HFFc6 (cell line): ENCODE results near the gene WSCD1. TPM values are rescaled to one million over a fixed set of nuclear protein-coding genes. Genes with fewer than 3 reads are reported as not detected.

Source experiments
- DNase-seq: peaks from one replicate; pipeline ENCODE4 v3.0.0-alpha.2; 2018
- H3K27ac Mint-ChIP-seq: 2 replicates; pipeline ENCODE4 v1.8.0; 2020; ENCODE audit warnings: mild to moderate bottlenecking, mixed read lengths
- H3K27me3 Mint-ChIP-seq: 2 replicates; pipeline ENCODE4 v1.8.0; 2021; ENCODE audit warnings: mild to moderate bottlenecking, moderate library complexity, mixed read lengths; ENCODE audit not compliant: insufficient read depth
- H3K36me3 Mint-ChIP-seq: 2 replicates; pipeline ENCODE4 v1.8.0; 2021; ENCODE audit warnings: low read depth, mixed read lengths
- H3K4me1 Mint-ChIP-seq: 2 replicates; pipeline ENCODE4 v1.8.0; 2020; ENCODE audit warnings: low read depth, mixed read lengths
- H3K4me3 Mint-ChIP-seq: 2 replicates; pipeline ENCODE4 v1.8.0; 2020; ENCODE audit warnings: mild to moderate bottlenecking, moderate library complexity, mixed read lengths
- H3K9me3 Mint-ChIP-seq: 2 replicates; pipeline ENCODE4 v1.8.0; 2020; ENCODE audit warnings: mild to moderate bottlenecking, mixed read lengths
- total RNA-seq, 6 experiments: library from RNA; stranded (reverse); fragmentation: NEBNext Ultra II Directional; extraction: Animal tissue kit (Norgen Biotek cat#: 25700); gene quantifications; 2 replicates in 1 of 6; 3 replicates in 5 of 6; pipeline ENCODE4 v1.2.3, GENCODE V29; 2021
- TF ChIP-seq, protein P1 (sequence below): fragments of 200-600 bp; sonication (generic); IDR thresholded peaks from 2 replicates; pipeline ENCODE4 v1.5.0; 2021; ENCODE audit warnings: antibody characterized with exemption, mild to moderate bottlenecking

Gene WSCD1
- total RNA-seq, 6 experiments from 2014 or later, result not detected

DNA sequence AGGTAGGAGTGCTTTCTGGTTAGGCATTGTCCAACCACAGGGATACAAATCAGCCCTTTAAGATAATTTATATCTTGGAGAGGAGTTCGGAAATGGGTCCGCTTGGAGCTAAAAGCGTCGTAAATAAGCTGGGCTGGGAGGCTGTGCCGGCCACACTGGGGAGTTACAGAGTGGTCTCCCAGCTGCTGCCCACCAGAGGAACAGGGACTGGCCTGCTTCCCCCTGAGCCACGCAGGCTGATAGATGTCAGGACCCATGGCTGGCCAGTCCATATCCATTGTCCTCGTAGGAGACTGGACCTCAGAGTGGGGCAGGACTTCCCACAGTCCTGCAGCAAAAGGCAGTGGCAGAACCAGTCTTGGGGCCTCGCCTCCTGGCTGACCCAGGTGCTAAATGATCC, 12.6 kb upstream of the WSCD1 start:
- Mint-ChIP-seq H3K4me3 (no peak overlapping the region), H3K27ac (no peak overlapping the region), H3K4me1 (peaks cover 9% of the 10 kb centered on the region), H3K27me3 (peaks cover 19% of the 10 kb centered on the region; the same call in 1 of the 2 replicates), H3K36me3 (no peaks in the 10 kb centered on the region), H3K9me3 (peaks cover 7% of the 10 kb centered on the region; the same call in 1 of the 2 replicates)
- no peak for DNase-seq
- TF ChIP-seq, protein P1, sequence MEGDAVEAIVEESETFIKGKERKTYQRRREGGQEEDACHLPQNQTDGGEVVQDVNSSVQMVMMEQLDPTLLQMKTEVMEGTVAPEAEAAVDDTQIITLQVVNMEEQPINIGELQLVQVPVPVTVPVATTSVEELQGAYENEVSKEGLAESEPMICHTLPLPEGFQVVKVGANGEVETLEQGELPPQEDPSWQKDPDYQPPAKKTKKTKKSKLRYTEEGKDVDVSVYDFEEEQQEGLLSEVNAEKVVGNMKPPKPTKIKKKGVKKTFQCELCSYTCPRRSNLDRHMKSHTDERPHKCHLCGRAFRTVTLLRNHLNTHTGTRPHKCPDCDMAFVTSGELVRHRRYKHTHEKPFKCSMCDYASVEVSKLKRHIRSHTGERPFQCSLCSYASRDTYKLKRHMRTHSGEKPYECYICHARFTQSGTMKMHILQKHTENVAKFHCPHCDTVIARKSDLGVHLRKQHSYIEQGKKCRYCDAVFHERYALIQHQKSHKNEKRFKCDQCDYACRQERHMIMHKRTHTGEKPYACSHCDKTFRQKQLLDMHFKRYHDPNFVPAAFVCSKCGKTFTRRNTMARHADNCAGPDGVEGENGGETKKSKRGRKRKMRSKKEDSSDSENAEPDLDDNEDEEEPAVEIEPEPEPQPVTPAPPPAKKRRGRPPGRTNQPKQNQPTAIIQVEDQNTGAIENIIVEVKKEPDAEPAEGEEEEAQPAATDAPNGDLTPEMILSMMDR, result no peak

DNA sequence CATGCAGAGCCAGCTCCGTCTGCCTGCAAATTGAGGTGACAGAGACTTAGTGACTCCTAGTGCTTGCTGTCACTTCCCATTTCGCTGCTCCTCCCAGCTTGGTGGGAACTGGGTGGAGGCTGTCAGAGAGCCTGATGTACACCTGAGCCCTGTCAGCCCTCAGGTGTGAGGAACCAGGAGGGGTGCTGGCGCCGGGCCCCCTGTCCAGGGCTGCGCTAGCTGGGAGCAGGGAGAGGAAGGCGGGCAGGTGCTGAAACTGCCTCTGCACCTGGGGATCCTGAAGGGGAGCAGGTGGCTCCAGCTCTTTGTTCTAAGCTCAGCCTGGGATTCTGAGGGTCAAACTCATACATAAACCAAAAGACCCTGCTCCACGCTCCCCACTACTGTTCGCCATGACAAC, 10.8 kb upstream of the WSCD1 start:
- H3K27me3 Mint-ChIP-seq, result peaks cover 23% of the 10 kb centered on the region; the same call in 1 of the 2 replicates
- peaks cover 9% of the 10 kb centered on the region for H3K4me1 Mint-ChIP-seq
- TF ChIP-seq, protein P1, result no peak
- no peak overlapping the region for H3K27ac Mint-ChIP-seq
- H3K9me3 Mint-ChIP-seq, result peaks cover 7% of the 10 kb centered on the region; the same call in 1 of the 2 replicates
- no peak overlapping the region for H3K4me3 Mint-ChIP-seq
- H3K36me3 Mint-ChIP-seq, result no peaks in the 10 kb centered on the region
- DNase-seq, result no peak

DNA sequence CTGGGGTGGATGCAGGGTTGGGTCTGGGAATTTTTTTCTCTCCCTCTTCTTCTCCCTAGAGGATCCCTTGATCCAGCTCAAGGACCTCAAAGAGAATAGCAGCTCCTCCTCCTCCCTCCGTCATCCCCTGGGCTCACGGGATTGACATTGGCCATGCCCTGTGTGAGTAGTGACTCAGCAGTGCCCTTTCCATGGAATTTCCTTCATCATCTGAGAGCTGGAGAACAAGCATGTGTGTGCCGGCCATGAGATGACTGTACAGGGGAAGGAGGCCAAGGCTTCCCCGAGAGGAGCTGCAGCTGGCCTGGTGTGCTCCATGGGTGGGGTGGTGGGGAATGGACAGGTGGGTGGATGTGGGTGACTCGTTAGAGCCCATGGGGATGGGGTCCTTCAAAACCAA, 8.9 kb upstream of the WSCD1 start:
- Mint-ChIP-seq H3K27ac (no peak overlapping the region), H3K27me3 (peaks cover 14% of the 10 kb centered on the region; the same call in 1 of the 2 replicates), H3K9me3 (peaks cover 7% of the 10 kb centered on the region; the same call in 1 of the 2 replicates), H3K36me3 (no peaks in the 10 kb centered on the region), H3K4me1 (peaks cover 9% of the 10 kb centered on the region), H3K4me3 (no peak overlapping the region)
- DNase-seq, result peak; percentile 62
- TF ChIP-seq, protein P1, result no peak

DNA sequence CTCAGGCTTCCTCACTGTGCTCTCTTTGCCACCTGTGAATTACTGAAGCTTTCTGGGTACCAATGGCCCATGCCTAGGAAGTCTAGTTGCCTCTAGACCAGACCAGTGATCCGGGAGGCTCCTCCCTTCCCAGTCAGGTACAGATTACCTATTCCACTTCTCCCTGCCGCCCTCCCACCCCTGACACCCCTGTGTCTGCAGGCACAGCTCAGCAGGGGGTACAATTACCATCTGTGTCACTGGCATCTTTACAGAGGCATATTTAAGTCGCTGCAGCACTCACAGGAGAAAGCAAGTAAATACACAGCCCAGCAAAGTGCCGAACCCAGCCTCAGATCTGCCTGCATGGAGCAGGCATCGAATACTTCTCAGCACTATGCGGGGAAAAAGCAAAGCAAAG, 5.3 kb upstream of the WSCD1 start:
- DNase-seq, result no peak

DNA sequence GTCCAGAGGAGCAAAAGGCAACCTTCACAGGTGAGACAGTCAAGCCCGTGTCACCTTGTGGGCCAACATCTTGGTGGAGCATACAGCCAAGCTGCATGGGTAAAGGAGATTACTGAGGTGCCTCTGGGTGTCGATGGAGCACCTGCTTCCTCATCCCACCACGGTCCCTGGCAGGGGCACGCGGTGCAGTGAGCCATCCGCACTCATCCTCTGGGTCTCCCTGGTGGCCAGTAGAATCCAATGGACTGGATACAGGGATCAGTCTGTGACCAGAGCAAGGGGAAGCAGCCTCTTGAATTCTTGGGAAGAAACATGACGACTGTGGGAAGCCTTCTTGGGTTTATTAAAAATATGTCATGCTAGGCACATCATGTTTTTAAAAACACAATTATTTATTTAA, 4.8 kb upstream of the WSCD1 start:
- Mint-ChIP-seq H3K36me3 (peaks cover 5% of the 10 kb centered on the region; the same call in 1 of the 2 replicates), H3K4me3 (no peak overlapping the region), H3K9me3 (0 out of 2 replicates have a peak, but pooled peaks cover under 1% of the 10 kb centered on the region), H3K4me1 (peaks cover 16% of the 10 kb centered on the region), H3K27me3 (peaks cover 24% of the 10 kb centered on the region), H3K27ac (no peak overlapping the region)
- TF ChIP-seq, protein P1, result no peak
- DNase-seq, result no peak

More for the DNA sequence above, 5.3 kb upstream of the WSCD1 start:
- Mint-ChIP-seq H3K36me3 (peaks cover 4% of the 10 kb centered on the region; the same call in 1 of the 2 replicates), H3K9me3 (peaks cover 5% of the 10 kb centered on the region; the same call in 1 of the 2 replicates), H3K4me1 (peaks cover 13% of the 10 kb centered on the region), H3K4me3 (no peak overlapping the region), H3K27ac (no peak overlapping the region), H3K27me3 (peaks cover 26% of the 10 kb centered on the region)
- TF ChIP-seq, protein P1, result no peak
